Parathyroid adenoma (tissue), 2 donors: ENCODE measurements around the gene FZR1.

Experiments
- H2AFZ ChIP-seq: fragments of 300-600 bp; sonication (generic); one replicate; pipeline ENCODE4 v1.7.0; 2017; ENCODE audit warnings: antibody characterized with exemption, mild to moderate bottlenecking
- H3K27ac ChIP-seq: fragments of 300-600 bp; sonication (generic); one replicate; pipeline ENCODE4 v1.7.0; 2017
- H3K27me3 ChIP-seq: fragments of 300-600 bp; sonication (generic); one replicate; pipeline ENCODE4 v1.7.0; 2017; ENCODE audit warnings: low read length; ENCODE audit not compliant: control insufficient read depth, insufficient read depth
- H3K36me3 ChIP-seq: fragments of 300-600 bp; sonication (generic); one replicate; pipeline ENCODE4 v1.7.0; 2017; ENCODE audit warnings: low read length; ENCODE audit not compliant: control insufficient read depth, insufficient read depth
- H3K4me1 ChIP-seq: fragments of 300-600 bp; sonication (generic); one replicate; pipeline ENCODE4 v1.7.0; 2017; ENCODE audit warnings: control low read depth
- H3K4me2 ChIP-seq: fragments of 300-600 bp; sonication (generic); one replicate; pipeline ENCODE4 v1.7.0; 2017; ENCODE audit warnings: low read length
- H3K4me3 ChIP-seq: fragments of 300-600 bp; sonication (generic); one replicate; pipeline ENCODE4 v1.7.0; 2017; ENCODE audit warnings: low read depth, low read length
- H3K79me2 ChIP-seq: fragments of 300-600 bp; sonication (generic); one replicate; pipeline ENCODE4 v1.7.0; 2017; ENCODE audit warnings: control low read depth
- H3K9ac ChIP-seq: fragments of 300-600 bp; sonication (generic); one replicate; pipeline ENCODE4 v1.7.0; 2017; ENCODE audit warnings: mild to moderate bottlenecking
- H3K9me3 ChIP-seq: fragments of 300-600 bp; sonication (generic); one replicate; pipeline ENCODE4 v1.7.0; 2017; ENCODE audit warnings: low read length; ENCODE audit not compliant: control insufficient read depth
- CTCF ChIP-seq: fragments of 300-600 bp; sonication (generic); IDR thresholded peaks from one replicate; pipeline ENCODE4 v1.7.0; 2017; ENCODE audit warnings: antibody characterized with exemption, mild to moderate bottlenecking
- donor health status: primary hyperparathyroidism.

FZR1 gene

GRCh38 chr19:3500429-3501101, 5.5 kb upstream of the FZR1 start, which contains the start of gene DOHH:
Gene DOHH (minus strand): TSS chr19:3500674. CDS start chr19:3496814, 3,860 bp downstream.
- no peaks in the 10 kb centered on the region for H3K9me3 ChIP-seq
- H3K36me3 ChIP-seq: no peaks in the 10 kb centered on the region
- no peaks in the 10 kb centered on the region for H3K27me3 ChIP-seq
- H3K79me2 ChIP-seq: peaks cover 12% of the 10 kb centered on the region
- no peaks in the 10 kb centered on the region for H3K4me1 ChIP-seq
- H3K4me2 ChIP-seq: peak within 1 kb of the TSS; percentile 99
- peak within 1 kb of the TSS; percentile 85 for H3K4me3 ChIP-seq
- H3K27ac ChIP-seq: peak within 1 kb of the TSS; percentile 95
- H3K9ac ChIP-seq: peak within 1 kb of the TSS; percentile 59
- no peak for TF ChIP-seq CTCF
- peak within 1 kb of the TSS; percentile 94 for H2AFZ ChIP-seq

GRCh38 chr19:3501780-3502179, 4.3 kb upstream of the FZR1 start:
- Histone ChIP-seq H3K9me3 (no peaks in the 10 kb centered on the region), H2AFZ (no peak overlapping the region), H3K27me3 (no peaks in the 10 kb centered on the region)

GRCh38 chr19:3503036-3503572, 3.0 kb upstream of the FZR1 start:
- Histone ChIP-seq H3K4me2 (no peak overlapping the region), H3K4me3 (no peak overlapping the region), H3K4me1 (no peaks in the 10 kb centered on the region), H3K9me3 (no peaks in the 10 kb centered on the region), H3K9ac (no peak overlapping the region), H3K27ac (peak overlapping the region; percentile 18), H3K27me3 (no peaks in the 10 kb centered on the region), H2AFZ (peak overlapping the region; percentile 61), H3K36me3 (no peaks in the 10 kb centered on the region), H3K79me2 (peaks cover 29% of the 10 kb centered on the region)
- TF ChIP-seq CTCF: no peak

More at GRCh38 chr19:3501780-3502179, 4.3 kb upstream of the FZR1 start:
- H3K4me1 ChIP-seq: no peaks in the 10 kb centered on the region
- no peak overlapping the region for H3K27ac ChIP-seq
- H3K4me2 ChIP-seq: no peak overlapping the region
- peaks cover 19% of the 10 kb centered on the region for H3K79me2 ChIP-seq
- no peak overlapping the region for H3K4me3 ChIP-seq
- no peaks in the 10 kb centered on the region for H3K36me3 ChIP-seq
- H3K9ac ChIP-seq: no peak overlapping the region
- TF ChIP-seq CTCF: no peak

GRCh38 chr19:3504735-3505134, 1.4 kb upstream of the FZR1 start:
- no peaks in the 10 kb centered on the region for H3K4me1 ChIP-seq
- H3K4me3 ChIP-seq: no peak overlapping the region
- no peaks in the 10 kb centered on the region for H3K27me3 ChIP-seq
- no peak for TF ChIP-seq CTCF
- H3K4me2 ChIP-seq: no peak overlapping the region
- H3K27ac ChIP-seq: no peak overlapping the region
- no peak overlapping the region for H2AFZ ChIP-seq
- H3K36me3 ChIP-seq: no peaks in the 10 kb centered on the region
- no peak overlapping the region for H3K9ac ChIP-seq
- H3K9me3 ChIP-seq: no peaks in the 10 kb centered on the region
- peaks cover 40% of the 10 kb centered on the region for H3K79me2 ChIP-seq
